SK-N-SH treated with all-trans-retinoic acid at 6 μM for 48 hours (cell line): Measurements from ENCODE around the gene DGKZ.

Experiments
- ATAC-seq: fragments of 200-7000 bp; cut with Tn5 transposase; 3 replicates; pipeline ENCODE4 v1.9.1; 2020; ENCODE audit warnings: mild to moderate bottlenecking, moderate library complexity
- ARNTL ChIP-seq: fragments of 450-650 bp; formaldehyde crosslinking; IDR thresholded peaks from 2 replicates; pipeline ENCODE4 v1.5.0; 2020; ENCODE audit warnings: low read depth, mild to moderate bottlenecking, moderate library complexity, borderline replicate concordance
- BACH2 ChIP-seq: fragments of 250-450 bp; sonication (Bioruptor Pico); IDR thresholded peaks from 2 replicates; pipeline ENCODE4 v1.9.0; 2021; ENCODE audit warnings: mild to moderate bottlenecking, borderline replicate concordance
- CSDC2 ChIP-seq: fragments of 250-450 bp; sonication (Bioruptor Pico); IDR thresholded peaks from 2 replicates; pipeline ENCODE4 v1.5.0; 2020; ENCODE audit warnings: mild to moderate bottlenecking, moderate library complexity
- GLIS3 ChIP-seq: fragments of 250-450 bp; sonication (Bioruptor Pico); IDR thresholded peaks from 2 replicates; pipeline ENCODE4 v1.5.0; 2020; ENCODE audit warnings: mild to moderate bottlenecking, moderate library complexity
- ISL1 ChIP-seq: fragments of 250-450 bp; sonication (Bioruptor Pico); IDR thresholded peaks from 2 replicates; pipeline ENCODE4 v2.1.2; 2022; ENCODE audit warnings: mild to moderate bottlenecking, moderate library complexity
- OSR1 ChIP-seq: fragments of 250-450 bp; sonication (Bioruptor Pico); IDR thresholded peaks from 2 replicates; pipeline ENCODE4 v1.8.0; 2022; ENCODE audit warnings: moderate library complexity, mild to moderate bottlenecking, inconsistent platforms
- PPARA ChIP-seq: fragments of 250-450 bp; sonication (Bioruptor Pico); IDR thresholded peaks from 2 replicates; pipeline ENCODE4 v1.5.0; 2020; ENCODE audit warnings: mild to moderate bottlenecking, borderline replicate concordance
- RARB ChIP-seq: fragments of 250-450 bp; sonication (Bioruptor Pico); IDR thresholded peaks from 2 replicates; pipeline ENCODE4 v1.8.0; 2021; ENCODE audit warnings: mild to moderate bottlenecking, moderate library complexity
- SNAI2 ChIP-seq: fragments of 250-450 bp; sonication (Bioruptor Pico); IDR thresholded peaks from 2 replicates; pipeline ENCODE4 v1.5.0; 2020; ENCODE audit warnings: mild to moderate bottlenecking, moderate library complexity
- TCF4 ChIP-seq: fragments of 250-450 bp; sonication (Bioruptor Pico); IDR thresholded peaks from 2 replicates; pipeline ENCODE4 v1.8.0; 2021; ENCODE audit warnings: mild to moderate bottlenecking, moderate library complexity, borderline replicate concordance
- TOX ChIP-seq: fragments of 250-450 bp; sonication (Bioruptor Pico); IDR thresholded peaks from 2 replicates; pipeline ENCODE4 v1.8.0; 2021; ENCODE audit warnings: mild to moderate bottlenecking, moderate library complexity, borderline replicate concordance
- ZC3H10 ChIP-seq: fragments of 250-450 bp; sonication (Bioruptor Pico); IDR thresholded peaks from 2 replicates; pipeline ENCODE4 v1.5.1; 2021; ENCODE audit warnings: mild to moderate bottlenecking, moderate library complexity
- ZFP3 ChIP-seq: fragments of 250-450 bp; sonication (Bioruptor Pico); IDR thresholded peaks from 2 replicates; pipeline ENCODE4 v1.5.0; 2020; ENCODE audit warnings: mild to moderate bottlenecking, moderate library complexity
- ZFP30 ChIP-seq: fragments of 450-650 bp; formaldehyde crosslinking; IDR thresholded peaks from 2 replicates; pipeline ENCODE4 v1.5.0; 2022; ENCODE audit warnings: mild to moderate bottlenecking, moderate library complexity
- ZNF565 ChIP-seq: fragments of 450-650 bp; formaldehyde crosslinking; conservative IDR thresholded peaks from 2 replicates; pipeline ENCODE4 v1.5.0; 2020; ENCODE audit warnings: low read depth, mild to moderate bottlenecking, moderate library complexity
- ZNF70 ChIP-seq: fragments of 450-650 bp; formaldehyde crosslinking; IDR thresholded peaks from 2 replicates; pipeline ENCODE4 v1.5.0; 2020; ENCODE audit warnings: mild to moderate bottlenecking, moderate library complexity
- ZNF8 ChIP-seq: fragments of 450-650 bp; formaldehyde crosslinking; IDR thresholded peaks from 2 replicates; pipeline ENCODE4 v1.5.0; 2020; ENCODE audit warnings: mild to moderate bottlenecking, moderate library complexity
- TF ChIP-seq, protein P1 (sequence below): fragments of 250-450 bp; sonication (Bioruptor Pico); IDR thresholded peaks from 2 replicates; pipeline ENCODE4 v1.8.0; 2020; ENCODE audit warnings: mild to moderate bottlenecking, moderate library complexity, borderline replicate concordance
- TF ChIP-seq, protein P2 (sequence below): fragments of 250-450 bp; sonication (Bioruptor Pico); IDR thresholded peaks from 2 replicates; pipeline ENCODE4 v1.5.1; 2021; ENCODE audit warnings: mild to moderate bottlenecking, moderate library complexity
- TF ChIP-seq, protein P3 (sequence below): fragments of 250-450 bp; sonication (Bioruptor Pico); IDR thresholded peaks from 2 replicates; pipeline ENCODE4 v1.5.1; 2020; ENCODE audit warnings: low read depth, mild to moderate bottlenecking, moderate library complexity
- TF ChIP-seq, protein P4 (sequence below): fragments of 250-450 bp; sonication (Bioruptor Pico); IDR thresholded peaks from 2 replicates; pipeline ENCODE4 v1.8.0; 2021; ENCODE audit warnings: low read depth, mild to moderate bottlenecking, moderate library complexity, borderline replicate concordance

The DGKZ gene

DNA sequence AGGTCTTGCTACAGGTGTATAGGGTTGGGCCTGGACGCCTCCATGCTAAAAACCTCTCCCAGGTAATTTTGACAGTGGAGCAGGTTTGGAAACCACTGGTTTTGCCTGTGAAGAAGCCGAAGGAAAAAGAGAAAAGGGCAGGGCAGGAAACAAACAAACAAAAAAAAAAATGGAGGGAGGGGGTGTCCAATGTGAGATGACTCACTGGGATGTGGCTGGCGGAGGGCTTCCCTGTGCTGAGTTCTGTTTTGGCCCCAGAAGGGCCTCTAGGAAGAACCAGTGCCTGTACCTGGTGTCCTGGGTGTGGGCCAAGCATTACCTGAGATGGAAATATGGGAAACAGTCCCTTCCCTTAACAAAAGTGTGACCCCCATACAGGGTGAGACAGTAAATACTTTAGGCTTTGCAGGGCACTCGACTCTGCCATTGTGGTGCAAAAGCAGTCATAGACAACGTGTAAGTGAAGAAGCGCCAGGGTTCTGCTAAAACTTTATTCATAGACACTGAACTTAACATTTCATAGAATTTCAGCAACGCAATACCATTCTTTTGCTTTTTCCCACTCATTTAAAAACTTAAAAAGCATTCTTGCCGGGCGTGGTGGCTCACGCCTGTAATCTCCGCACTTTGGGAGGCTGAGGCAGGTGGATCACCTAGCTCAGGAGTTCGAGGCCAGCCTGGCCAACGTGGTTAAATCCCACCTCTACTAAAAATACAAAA, 9.5 kb upstream of the DGKZ start:
- ATAC-seq: no peak
- no peak for TF ChIP-seq BACH2
- no peak for TF ChIP-seq SNAI2 (CRISPR knock-in tag)
- TF ChIP-seq PPARA (CRISPR knock-in tag): no peak
- no peak for TF ChIP-seq ZNF8 (CRISPR knock-in tag)
- no peak for TF ChIP-seq ZFP30 (CRISPR knock-in tag)
- no peak for TF ChIP-seq ISL1 (CRISPR knock-in tag)
- TF ChIP-seq, protein P1, sequence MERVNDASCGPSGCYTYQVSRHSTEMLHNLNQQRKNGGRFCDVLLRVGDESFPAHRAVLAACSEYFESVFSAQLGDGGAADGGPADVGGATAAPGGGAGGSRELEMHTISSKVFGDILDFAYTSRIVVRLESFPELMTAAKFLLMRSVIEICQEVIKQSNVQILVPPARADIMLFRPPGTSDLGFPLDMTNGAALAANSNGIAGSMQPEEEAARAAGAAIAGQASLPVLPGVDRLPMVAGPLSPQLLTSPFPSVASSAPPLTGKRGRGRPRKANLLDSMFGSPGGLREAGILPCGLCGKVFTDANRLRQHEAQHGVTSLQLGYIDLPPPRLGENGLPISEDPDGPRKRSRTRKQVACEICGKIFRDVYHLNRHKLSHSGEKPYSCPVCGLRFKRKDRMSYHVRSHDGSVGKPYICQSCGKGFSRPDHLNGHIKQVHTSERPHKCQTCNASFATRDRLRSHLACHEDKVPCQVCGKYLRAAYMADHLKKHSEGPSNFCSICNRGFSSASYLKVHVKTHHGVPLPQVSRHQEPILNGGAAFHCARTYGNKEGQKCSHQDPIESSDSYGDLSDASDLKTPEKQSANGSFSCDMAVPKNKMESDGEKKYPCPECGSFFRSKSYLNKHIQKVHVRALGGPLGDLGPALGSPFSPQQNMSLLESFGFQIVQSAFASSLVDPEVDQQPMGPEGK (CRISPR knock-in tag): no peak
- TF ChIP-seq RARB: no peak
- TF ChIP-seq CSDC2: no peak
- no peak for TF ChIP-seq TCF4 (CRISPR knock-in tag)
- no peak for TF ChIP-seq ZFP3
- TF ChIP-seq, protein P2, sequence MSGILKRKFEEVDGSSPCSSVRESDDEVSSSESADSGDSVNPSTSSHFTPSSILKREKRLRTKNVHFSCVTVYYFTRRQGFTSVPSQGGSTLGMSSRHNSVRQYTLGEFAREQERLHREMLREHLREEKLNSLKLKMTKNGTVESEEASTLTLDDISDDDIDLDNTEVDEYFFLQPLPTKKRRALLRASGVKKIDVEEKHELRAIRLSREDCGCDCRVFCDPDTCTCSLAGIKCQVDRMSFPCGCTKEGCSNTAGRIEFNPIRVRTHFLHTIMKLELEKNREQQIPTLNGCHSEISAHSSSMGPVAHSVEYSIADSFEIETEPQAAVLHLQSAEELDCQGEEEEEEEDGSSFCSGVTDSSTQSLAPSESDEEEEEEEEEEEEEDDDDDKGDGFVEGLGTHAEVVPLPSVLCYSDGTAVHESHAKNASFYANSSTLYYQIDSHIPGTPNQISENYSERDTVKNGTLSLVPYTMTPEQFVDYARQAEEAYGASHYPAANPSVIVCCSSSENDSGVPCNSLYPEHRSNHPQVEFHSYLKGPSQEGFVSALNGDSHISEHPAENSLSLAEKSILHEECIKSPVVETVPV (CRISPR knock-in tag): no peak
- TF ChIP-seq GLIS3 (CRISPR knock-in tag): no peak
- no peak for TF ChIP-seq OSR1 (CRISPR knock-in tag)
- TF ChIP-seq TOX: no peak
- no peak for TF ChIP-seq ARNTL

DNA sequence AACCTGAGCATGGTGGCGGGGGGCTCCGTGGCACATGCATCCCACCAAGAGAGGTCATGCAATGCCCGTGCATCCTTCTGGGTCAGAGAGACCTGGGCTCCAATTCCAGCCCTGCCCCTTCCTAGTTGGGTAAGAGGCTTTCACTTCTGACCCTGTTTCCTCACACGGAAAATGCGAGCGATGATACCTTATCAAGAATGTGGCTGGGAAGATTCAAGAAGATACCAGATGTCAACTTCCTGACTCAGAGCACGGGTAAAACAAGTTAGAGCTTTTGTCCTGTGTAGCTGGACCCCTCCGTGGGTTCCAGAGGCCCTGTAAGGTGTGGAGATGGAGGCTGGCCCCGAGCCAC, 8.7 kb upstream of the DGKZ start:
- no peak; the same call in 2 of the 3 replicates for ATAC-seq
- TF ChIP-seq ZC3H10 (CRISPR knock-in tag): no peak
- TF ChIP-seq, protein P3, sequence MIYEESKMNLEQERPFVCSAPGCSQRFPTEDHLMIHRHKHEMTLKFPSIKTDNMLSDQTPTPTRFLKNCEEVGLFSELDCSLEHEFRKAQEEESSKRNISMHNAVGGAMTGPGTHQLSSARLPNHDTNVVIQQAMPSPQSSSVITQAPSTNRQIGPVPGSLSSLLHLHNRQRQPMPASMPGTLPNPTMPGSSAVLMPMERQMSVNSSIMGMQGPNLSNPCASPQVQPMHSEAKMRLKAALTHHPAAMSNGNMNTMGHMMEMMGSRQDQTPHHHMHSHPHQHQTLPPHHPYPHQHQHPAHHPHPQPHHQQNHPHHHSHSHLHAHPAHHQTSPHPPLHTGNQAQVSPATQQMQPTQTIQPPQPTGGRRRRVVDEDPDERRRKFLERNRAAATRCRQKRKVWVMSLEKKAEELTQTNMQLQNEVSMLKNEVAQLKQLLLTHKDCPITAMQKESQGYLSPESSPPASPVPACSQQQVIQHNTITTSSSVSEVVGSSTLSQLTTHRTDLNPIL (CRISPR knock-in tag): no peak
- no peak for TF ChIP-seq GLIS3 (CRISPR knock-in tag)
- no peak for TF ChIP-seq TCF4 (CRISPR knock-in tag)
- TF ChIP-seq, protein P2 (CRISPR knock-in tag): no peak
- TF ChIP-seq ZNF565 (CRISPR knock-in tag): no peak
- TF ChIP-seq, protein P4, sequence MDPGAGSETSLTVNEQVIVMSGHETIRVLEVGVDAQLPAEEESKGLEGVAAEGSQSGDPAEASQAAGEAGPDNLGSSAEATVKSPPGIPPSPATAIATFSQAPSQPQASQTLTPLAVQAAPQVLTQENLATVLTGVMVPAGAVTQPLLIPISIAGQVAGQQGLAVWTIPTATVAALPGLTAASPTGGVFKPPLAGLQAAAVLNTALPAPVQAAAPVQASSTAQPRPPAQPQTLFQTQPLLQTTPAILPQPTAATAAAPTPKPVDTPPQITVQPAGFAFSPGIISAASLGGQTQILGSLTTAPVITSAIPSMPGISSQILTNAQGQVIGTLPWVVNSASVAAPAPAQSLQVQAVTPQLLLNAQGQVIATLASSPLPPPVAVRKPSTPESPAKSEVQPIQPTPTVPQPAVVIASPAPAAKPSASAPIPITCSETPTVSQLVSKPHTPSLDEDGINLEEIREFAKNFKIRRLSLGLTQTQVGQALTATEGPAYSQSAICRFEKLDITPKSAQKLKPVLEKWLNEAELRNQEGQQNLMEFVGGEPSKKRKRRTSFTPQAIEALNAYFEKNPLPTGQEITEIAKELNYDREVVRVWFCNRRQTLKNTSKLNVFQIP (CRISPR knock-in tag): no peak
- no peak for TF ChIP-seq SNAI2 (CRISPR knock-in tag)
- TF ChIP-seq ARNTL: no peak
- no peak for TF ChIP-seq ZNF70 (CRISPR knock-in tag)
- TF ChIP-seq ZNF8 (CRISPR knock-in tag): no peak
- no peak for TF ChIP-seq ZFP3
- no peak for TF ChIP-seq OSR1 (CRISPR knock-in tag)

DNA sequence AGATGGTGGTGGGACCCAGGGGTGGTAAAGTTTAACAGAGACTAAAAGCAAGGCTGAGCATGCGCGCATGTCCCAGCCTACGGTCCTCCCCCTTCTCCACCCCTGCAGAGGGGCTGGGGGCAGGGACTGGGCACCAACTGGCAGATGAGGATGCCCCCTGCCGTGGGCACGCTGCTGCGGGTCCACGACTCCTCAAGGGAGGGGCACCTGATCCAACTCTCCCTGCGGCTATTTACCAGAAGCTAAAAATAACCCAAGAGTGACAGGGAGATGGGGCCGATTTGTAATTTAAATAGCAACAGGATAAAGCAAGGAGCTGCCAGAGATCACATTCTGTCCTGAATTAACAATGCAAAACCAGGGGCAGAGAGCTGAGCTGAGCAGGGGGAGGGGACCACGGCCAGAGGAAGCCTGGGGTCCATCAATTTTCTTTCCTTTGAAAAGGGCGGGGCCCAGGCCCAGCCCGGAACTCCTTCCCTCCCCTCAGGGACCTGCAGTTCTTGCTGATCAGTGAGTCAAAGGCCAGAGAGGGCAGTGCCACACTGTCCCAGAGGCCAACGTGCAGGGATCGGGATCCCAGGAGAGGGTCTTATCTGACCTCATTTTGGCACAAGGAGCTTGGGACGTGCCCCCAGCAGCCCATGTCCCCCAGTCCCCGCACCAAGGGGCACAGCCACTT, 8.1 kb upstream of the DGKZ start:
- ATAC-seq: peak; percentile 21; the same call in 2 of the 3 replicates
- no peak for TF ChIP-seq ZFP3
- no peak for TF ChIP-seq ZFP30 (CRISPR knock-in tag)
- TF ChIP-seq GLIS3 (CRISPR knock-in tag): no peak
- TF ChIP-seq SNAI2 (CRISPR knock-in tag): no peak
- TF ChIP-seq ARNTL: no peak
- TF ChIP-seq OSR1 (CRISPR knock-in tag): no peak
